Activated CD8-positive, alpha-beta memory T cell treated with anti-CD3 and anti-CD28 coated beads, Interleukin-2, amount 50 U/mL, for 48 hours (primary cell): ENCODE data around the gene MAP7D2.

Source experiments
- DNase-seq: peaks from one replicate; pipeline ENCODE4 v3.0.0-alpha.2; 2020

MAP7D2 gene

DNA sequence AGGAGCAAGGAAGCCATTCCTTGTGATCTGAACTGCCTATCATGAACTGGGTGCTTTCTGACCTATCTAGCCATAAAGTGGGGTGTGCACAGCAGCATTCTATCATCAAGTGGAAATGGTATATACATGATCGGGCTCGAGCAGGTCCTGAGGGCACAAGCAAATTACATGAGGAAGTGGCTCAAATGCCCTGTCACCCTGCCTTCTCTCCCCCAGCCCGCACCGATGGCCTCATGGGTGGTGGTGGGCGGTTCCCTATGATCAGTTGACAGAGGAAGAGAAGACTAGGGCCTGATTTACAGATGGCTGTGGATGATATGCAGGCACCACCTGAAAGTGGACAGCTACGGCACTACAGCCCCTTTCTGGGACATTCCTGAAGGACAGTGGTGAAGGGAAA is 79.5 kb downstream of the MAP7D2 start:
- DNase-seq, result no peak

DNA sequence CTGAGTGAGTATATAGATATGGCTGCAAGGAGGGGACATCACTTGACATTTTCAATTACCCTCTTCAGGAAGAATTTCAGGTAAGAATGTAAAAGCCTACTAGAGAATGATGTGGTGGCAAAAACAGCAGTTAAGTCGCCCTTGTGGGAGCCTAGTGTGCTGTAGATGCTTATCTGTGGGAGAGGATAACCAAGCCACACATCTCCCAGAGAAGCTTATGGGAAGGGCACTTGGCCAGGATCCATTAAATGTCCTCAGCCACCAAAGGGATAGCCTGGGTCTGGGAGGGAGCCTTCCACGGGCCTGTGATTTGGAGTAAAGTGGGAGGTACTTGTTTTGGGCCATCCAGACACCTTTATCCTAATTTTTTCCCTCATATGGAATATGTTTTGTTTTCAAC is 84.5 kb downstream of the MAP7D2 start:
- DNase-seq, result no peak

DNA sequence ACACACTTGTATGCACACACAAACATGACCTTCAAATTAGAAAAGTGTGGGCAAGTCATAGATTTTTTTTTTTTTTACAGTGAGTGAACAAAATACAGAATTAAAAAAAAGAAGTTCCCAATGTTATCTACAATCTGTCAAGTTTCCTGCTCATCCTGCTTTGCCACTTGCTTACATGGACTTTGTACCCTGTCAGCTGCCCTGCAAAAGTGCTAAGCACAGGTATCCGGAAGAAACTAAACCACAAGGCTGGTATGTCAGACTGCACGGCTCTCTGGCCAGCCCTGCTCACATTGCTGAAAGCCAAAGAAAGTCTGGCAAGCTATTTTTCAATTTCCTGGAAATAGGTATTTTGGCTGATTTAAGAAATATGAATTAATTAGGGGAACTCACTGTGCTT is 87.0 kb downstream of the MAP7D2 start:
- DNase-seq, result no peak

DNA sequence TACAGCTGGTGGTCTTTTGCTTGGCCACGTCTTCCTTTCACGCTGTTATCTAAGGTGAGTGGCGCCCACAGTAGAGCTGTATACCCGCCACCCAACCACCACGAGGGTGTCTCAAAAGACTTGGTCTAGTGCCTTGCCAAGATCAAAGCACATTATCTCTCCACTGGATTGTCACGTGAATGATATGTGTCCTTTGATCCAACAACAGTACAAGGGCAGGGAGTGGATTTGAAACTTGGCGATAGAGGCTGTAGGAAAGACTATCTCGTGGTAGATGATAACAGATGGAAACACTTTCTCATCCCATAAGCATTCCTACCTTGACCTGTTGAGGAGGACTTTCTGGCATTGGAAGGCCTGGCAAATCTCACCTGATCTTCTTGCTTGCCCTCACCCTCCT is 88.1 kb downstream of the MAP7D2 start:
- no peak for DNase-seq

DNA sequence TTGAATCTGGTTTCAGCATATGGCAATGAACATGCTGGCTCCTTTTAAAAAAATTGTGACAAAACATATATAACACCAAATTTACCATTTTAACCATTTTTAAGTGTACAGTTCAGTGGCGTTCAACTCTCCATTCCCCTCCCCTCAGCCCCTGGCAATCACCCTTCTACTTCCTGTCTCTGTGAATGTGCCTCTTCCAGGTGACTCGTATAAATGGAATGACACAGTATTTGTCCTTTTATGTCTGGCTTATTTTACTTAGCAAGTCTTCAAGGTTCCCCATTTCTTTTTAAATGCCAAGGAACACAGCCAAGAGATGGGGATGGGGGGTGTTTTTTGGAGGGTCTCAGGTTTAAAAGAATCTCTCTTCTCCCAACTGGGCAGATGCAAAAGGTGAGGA is 90.4 kb downstream of the MAP7D2 start:
- no peak for DNase-seq

DNA sequence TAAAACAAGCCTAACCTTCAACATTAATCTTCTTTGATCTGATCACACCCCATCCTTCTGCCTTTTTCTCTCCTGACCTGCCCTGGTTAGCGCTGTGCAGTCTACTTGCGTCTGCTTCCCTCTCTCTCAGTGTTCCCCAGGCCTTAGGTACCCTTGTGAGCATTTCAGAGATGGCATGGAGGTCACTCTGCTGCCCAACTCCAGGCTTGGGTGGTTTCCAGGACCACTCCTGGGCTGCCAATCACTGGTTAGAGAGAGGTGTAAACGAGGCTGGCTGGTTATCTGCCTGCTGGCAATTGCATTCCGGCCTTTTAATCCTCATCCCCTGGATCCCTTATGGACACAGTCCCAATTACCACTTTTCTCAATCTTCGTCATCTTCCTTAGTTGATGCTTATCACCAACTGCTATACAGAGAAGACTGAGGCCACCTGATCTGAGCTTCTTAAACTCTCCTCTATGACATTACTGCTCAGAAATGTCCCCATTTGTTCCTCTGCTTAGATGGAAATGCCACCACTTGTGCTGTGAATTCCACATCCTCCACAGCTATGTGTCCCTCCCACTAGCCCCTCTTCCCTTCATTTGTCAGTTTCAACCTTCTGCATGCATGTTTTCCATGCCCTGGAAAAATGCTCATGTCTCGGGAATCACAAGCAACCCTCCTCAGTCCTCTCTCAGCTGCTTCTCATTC is 96.9 kb downstream of the MAP7D2 start:
- no peak for DNase-seq

DNA sequence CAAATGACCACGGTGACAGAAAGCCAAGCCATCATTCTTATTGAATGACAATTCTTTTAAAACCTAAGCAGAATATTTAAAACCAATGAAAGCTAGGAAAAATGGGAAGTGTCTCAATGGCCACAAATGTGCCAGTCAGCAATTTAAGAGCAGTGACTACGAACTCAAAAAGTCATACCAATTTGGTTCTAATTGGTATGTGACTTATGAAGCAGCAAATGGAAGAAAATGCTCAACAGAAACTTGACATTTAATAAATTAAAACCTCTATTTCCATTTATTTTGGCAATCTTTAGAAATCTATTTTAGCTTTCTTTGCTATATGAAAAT is 100.1 kb downstream of the MAP7D2 start:
- DNase-seq, result no peak

DNA sequence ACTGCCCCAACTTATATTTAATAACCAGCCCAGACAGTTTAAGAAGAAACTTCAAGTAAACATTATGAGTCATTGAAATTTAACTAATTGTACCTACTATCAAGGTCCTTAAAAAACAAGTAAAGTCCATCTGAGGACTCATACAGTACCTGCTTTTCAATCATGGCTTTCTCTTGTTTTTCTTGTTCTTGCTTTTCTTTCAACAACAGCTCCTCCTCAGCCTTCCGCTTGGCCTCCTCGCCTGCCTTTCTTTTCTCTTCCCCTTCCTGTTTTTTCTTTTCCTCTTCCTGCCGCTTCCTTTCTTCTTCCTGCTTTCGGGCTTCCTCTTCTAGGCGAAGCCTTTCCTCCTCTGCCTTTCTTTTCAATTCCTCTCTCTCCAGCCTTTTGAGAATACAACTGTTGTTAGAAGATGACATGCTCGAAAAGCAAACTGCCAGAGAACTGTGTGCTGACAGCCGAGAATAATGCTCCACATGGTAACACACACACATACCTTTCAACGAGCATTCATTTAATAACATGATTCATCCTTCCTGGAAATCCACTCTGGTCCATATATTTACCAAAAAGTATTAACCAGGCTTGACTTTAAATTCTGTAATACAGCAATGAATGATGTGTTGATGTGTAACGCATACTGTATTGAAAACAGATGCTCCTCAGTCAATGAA is 100.6 kb downstream of the MAP7D2 start:
- no peak for DNase-seq

DNA sequence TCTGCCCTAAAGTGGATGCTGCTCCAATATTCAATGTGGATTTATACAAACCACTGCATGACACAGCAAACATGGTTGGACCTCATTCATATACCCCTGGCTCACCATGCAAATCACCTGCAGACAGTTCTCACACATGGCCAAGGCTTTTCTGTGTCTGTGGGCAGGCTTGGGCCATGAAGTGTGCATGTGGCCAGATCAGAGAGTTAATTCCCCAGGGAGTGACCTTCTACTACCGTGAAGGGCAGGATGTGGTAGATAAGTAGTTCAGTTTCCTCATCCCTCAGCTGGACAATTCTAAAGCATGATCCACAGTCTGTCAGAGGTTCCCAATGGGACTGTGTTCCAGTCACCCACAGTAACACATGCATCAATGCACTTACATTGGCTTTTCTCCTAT is 101.3 kb downstream of the MAP7D2 start:
- DNase-seq, result no peak

DNA sequence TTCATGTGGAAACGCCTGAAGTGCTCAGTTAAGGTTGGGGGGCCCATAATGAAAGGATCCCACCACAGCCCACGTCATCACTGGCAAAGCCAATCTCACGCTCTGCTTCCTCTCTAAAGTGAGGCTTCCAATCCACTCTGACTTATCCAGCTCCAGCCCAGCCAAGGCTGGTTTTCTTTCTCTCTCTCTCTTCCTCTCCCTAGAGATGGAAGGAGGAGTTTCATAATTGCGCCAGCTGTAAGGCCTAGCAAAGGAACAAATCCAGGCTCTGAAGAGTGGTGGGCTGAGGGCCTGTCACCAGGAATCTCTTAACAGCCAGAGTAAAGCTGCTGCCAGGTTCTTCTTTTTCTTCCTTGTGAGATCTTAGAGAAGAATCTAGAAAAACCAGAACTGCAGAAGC is 105.1 kb downstream of the MAP7D2 start:
- DNase-seq, result no peak

DNA sequence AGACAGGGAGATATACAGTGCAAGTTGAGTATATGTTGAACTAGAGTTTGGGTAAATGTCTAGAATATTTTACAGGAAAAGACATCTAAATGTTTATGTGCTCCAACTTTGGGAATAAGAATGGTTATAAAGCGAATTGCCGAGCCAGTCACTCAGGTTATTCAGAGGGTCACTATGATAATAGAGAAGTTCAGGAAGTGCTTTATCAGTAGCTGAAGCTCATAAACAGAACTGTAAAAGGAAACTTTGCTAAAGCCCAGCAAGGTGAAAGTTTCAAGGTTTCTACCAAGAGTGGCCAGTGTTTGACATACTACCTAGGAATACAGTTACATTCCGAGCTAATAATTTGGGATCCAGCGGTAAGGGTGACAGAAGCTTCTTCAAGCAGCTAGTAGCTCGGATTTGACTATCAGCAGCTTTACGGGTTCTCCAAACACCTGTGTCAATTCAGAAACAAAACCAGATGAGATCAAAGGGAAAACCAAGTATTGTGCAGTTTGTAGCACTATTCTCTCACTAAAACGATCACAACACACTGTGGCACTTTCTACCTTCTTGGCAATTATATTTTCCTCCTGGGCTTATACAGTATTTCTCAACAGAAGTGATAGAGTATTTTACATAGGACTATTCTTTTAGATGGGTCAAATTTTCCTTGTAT is 108.6 kb downstream of the MAP7D2 start:
- DNase-seq, result no peak

DNA sequence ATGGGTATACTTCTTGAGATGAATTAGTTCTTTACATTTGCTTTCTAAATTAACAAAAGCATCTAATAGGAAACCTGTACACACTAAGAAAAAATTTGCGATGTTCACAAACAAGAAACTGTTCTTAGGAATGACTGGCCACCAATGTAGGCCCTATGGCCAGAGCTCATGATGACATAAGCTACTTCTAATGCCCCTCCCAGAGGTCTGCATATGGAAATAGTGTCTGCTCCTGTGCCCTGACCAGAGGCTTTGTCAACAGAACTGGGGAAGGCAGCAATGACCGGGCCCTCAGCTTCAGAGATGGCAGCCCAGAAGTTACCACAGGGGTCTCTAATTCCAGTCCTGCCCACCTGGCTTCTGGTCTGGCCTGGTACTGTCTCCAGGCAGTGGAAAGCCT is 110.8 kb downstream of the MAP7D2 start:
- DNase-seq, result no peak

DNA sequence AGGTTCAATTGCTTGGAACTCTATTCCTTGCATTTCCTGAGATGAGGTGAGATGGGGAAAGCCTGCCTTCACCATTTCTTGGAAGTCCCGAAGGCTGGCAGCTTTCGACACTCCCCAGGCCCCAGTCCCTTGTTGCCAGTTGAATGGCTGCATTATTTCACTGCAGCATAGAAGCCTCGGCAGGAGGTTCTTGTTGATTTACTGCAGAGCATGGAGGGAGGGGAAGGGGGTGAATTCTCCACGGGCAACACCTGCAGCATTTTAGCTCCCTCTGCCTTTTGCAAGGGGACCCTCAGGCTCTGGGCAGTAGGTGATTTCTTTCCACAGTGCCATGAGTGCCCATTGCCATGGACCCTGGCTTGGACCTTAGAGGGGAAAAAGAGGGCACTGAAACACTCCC is 115.1 kb downstream of the MAP7D2 start:
- no peak for DNase-seq

DNA sequence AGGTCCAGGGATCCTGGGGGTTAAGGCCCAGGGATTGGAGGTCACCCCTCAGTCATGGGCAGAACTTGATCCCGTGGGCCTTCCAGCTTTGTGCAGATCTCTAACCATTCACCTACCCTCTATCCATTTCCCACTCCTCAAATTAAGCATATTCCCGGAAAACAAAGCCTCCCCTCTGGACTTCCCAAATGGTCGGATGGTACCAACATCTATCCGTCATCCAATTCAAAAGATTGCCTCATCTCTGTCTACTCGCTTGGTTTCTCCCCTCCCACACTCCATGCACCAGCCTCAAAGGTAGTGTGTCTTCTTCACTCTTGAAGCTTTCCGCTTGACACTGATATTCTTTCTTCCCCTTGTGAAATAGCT is 125.4 kb downstream of the MAP7D2 start:
- DNase-seq, result no peak

DNA sequence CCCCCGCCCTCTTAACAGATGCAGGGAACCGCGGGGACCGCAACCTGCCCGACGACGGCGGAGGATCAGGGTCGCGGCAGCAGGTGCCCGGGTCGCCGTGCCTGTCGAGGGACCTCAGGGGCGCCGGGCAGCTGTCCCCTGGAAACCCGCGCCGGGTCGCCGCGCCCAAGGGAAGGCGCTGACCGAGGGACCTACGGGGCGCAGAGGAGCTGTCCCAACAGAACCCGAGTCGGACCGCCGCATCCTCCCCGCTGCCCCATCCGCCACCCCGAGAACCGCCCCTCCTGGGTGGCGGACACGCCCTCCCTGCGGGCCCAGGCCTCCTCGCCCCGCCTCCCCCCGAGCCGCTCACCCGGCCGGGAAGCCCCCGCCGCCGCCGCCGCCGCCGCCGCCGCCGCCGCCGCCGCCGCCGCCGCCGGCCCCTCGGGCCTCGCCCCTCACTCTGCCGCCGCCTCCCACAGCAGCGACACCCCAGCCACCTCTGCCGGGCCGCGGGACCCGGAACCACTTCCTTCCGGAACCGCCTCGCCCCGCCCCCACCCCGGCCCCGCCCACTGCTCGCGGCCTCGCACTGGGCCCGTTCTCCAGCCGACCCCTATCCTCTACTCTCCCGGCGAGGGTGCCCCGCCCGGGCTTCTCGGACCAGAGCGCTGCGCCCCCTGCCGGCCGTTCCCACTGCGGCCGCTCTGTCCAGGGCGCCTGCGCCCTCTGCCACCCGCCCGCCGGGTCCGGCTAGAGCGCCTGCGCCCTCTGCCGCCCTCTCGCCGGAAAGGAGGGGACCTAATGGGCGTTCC is 126.0 kb downstream of the MAP7D2 start, which contains the start of gene BCLAF3:
Gene BCLAF3 (minus strand): TSS at position 506 of the 794 bp plus-strand sequence. CDS start 20,797 bp downstream, outside the sequence.
- peak; percentile 95 for DNase-seq

DNA sequence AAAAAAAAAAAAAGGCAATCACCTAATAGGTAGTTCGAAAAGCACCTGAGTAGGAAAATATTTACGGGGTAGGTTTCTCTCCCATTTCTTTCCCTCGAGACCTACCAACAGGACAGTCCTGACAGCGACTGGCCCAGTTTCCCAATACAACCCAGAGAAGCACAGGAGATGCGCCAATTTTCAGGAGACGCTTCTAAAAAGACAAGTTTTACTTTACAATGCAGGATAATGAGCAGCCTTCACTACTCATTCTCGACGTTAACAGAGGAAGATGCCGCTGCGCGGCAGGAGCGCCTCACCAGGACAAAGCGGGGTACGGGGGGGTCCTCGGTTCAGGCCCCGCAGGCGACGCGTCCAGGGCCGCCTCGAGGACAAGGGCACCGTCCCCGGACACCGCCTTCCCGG is 126.6 kb downstream of the MAP7D2 start:
- no peak for DNase-seq

DNA sequence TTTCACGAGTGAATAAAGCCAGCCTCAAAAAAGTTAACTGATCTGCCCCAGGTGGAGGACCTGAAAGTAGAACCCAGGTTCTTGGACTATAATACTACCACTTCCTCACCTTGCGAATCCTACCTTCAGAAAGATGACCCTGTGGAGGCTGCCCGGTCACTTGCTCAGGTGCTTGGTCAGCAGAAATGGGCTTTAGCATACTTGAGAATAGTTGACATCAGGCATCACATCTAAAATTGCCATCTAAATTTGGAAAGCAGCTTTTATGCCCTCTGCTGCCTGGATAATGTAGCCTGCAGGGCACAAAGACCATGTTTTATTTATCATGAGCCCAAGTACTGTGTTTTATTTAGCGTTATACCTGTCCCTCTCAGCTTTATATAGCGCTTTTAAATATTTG is 128.9 kb downstream of the MAP7D2 start:
- DNase-seq, result no peak

DNA sequence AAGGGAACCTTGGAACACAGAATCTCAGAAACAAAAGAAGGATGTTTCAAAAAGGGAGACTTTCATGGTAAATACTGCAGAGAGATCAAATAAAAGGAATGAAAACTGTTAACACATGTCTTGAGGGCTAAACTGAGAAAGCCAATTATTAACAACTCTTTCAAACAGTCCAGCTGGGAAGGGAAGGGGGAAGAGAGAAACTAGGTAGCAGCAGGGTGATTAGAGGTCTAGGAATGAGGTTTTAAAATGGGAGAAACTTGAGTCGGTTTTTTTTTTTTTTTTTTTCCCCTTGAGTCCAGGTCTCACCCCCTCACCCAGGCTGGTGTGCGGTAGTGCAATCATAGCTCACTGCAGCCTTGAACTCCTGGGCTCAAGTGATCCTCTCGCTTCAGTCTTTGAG is 130.2 kb downstream of the MAP7D2 start:
- DNase-seq, result no peak

DNA sequence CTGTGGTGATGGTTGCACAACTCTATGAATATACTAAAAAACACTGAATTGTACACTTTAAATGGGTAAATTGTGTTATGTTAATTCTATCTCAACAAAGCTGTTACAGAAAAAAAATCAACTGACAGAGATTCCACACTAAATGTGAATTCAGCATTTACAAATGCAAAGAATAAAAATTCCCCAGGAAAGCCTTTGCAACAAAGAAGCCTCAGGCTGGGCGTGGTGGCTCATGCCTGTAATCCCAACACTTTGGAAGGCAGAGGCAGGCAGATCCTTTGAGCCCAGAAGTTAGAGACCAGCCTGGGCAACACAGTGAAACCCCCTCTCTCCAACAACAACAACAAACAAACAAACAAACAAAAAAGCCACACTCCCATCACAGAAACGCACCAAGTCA is 134.8 kb downstream of the MAP7D2 start:
- no peak for DNase-seq

DNA sequence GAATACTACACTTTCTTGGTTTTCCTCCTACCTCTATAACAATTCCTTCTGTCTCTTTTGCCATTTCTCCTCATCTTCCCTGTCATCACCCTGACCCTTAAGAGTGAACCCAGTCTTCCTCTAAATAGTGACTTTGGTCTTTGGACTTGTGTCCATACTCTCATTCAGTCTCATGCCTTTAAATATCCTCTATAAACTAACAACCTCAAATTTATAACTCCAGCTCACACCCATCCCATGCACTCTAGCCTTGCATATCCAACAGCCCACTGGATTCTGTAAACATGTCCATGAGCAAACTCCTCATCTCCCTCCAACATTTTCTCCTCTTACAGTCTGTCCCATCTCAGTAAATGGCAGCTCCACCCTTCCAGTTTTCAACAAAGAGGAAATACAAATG is 140.9 kb downstream of the MAP7D2 start:
- no peak for DNase-seq

DNA sequence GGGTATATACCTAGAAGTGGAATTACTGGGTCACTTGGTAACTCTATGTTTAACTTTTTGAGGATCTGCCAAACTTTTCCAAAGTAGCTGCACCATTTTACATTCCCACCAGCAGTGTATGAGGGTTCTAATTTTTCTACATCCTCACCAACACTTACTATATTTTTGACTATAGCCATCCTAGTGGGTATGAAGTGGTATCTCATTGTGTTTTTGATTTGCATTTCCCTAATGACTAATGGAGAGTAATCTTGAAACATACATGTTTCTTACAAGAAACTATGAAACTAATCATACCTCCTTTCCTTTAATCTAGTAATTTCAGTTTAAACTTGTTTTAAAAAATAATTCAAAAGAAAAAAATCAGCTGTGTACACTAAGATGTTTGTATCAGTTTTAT is 143.7 kb downstream of the MAP7D2 start:
- no peak for DNase-seq

DNA sequence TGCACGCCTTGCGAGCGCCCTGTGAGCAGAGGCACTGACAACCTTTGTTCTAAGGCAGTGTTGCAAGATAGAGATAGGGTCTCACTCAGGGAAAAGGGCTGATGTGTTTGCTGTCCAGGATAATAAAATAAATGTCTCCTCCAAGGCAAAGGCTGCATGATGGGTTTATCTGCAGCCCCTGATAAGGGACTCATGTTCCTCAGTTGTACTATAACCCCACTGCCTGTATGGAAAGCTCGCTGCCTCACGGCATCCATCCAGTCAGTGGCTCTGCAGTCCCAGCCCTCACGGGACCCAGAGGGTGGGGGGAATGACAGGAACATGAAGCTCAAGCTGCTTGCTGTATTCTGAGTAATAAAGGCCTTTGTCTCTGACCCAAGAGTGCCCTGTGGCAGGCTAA is 148.4 kb downstream of the MAP7D2 start:
- no peak for DNase-seq

DNA sequence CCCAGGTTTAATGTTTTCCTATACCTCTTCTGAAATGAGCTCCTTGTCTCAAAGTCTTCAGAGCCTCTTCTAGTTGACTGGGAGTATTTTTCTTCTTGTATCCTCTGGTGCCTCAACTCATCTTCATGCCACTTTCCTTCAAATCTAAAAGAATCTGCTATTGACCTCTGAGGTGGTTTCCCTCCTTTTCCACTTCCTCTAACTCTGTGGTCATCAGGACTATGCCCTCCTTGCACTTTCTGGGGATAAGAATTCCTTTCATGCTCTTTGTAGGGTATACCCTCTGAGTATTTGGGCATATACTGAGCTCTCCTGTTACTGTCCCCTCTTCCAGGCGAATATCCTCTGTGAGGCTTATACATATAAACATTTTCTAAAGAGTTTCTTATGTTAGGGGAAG is 150.7 kb downstream of the MAP7D2 start:
- DNase-seq, result no peak
